GM12878 (cell line): ENCODE results near the gene MMEL1. TPM values are rescaled to one million over a fixed set of nuclear protein-coding genes. Genes with fewer than 3 reads are reported as not detected.

Source experiments
- ATAC-seq: fragments of 200-7000 bp; cut with Tn5 transposase; 3 replicates; pipeline ENCODE4 v1.9.1; 2020; ENCODE audit warnings: mild to moderate bottlenecking, moderate library complexity
- BruUV-seq: library from RNA; stranded (reverse); fragments of 400-500 nt; replicated peaks from 2 replicates; lab custom pipeline; 2021; lab: Mats Ljungman, UMichigan
- CTCF ChIA-PET: fragments of 300-600 bp; sonication (Branson Sonifier 250); formaldehyde crosslinking; extraction: SDS; loops from one replicate; lab custom pipeline; 2021; ENCODE audit warnings: inconsistent platforms; lab: Yijun Ruan, JAX
- POLR2A ChIA-PET: fragments of 350-600 bp; formaldehyde crosslinking; extraction: SDS; loops from one replicate; lab custom pipeline; 2021; ENCODE audit warnings: inconsistent platforms; lab: Charles Lee
- RAD21 ChIA-PET: fragments of 300-600 bp; sonication (Branson Sonifier 250); formaldehyde crosslinking; loops from one replicate; lab custom pipeline; 2023; ENCODE audit warnings: antibody characterized with exemption; ENCODE audit not compliant: unreplicated experiment; lab: Charles Lee
- SMC1A ChIA-PET: fragments of 300-600 bp; sonication (Branson Sonifier 250); formaldehyde crosslinking; loops from one replicate; lab custom pipeline; 2023; ENCODE audit not compliant: unreplicated experiment, uncharacterized antibody; lab: Charles Lee
- DNase-seq: peaks from one replicate; pipeline ENCODE4 v3.0.0-alpha.2; 2011; ENCODE audit warnings: low read depth, low spot score
- FAIRE-seq: peaks from 3 replicates; lab custom pipeline; 2011; peaks lifted over from hg19 to GRCh38; lab: Jason Lieb, UNC
- H2AFZ ChIP-seq: 2 replicates; pipeline ENCODE4 v1.6.0; 2011; ENCODE audit warnings: low read depth, low read length, control low read depth; ENCODE audit not compliant: control insufficient read depth
- H3K27ac ChIP-seq: 2 replicates; pipeline ENCODE4 v1.5.1; 2011; ENCODE audit warnings: control low read depth; ENCODE audit not compliant: control insufficient read depth, insufficient read depth
- H3K27me3 ChIP-seq, 2 experiments: replicated peaks in 1 of 2; 2 replicates each; pipeline versions ENCODE4 v1.6.0 to v1.6.1; 2011; ENCODE audit warnings: low read length in 1 of 2; ENCODE audit not compliant: control insufficient read depth in 2 of 2, insufficient read depth in 2 of 2
- H3K36me3 ChIP-seq, 2 experiments: 2 replicates each; pipeline ENCODE4 v1.5.1; 2011; ENCODE audit warnings: low read length in 1 of 2; ENCODE audit not compliant: control insufficient read depth in 2 of 2, insufficient read depth in 2 of 2
- H3K4me1 ChIP-seq: 2 replicates; pipeline ENCODE4 v1.6.1; 2011; ENCODE audit warnings: mild to moderate bottlenecking, low read length, moderate library complexity, mixed read lengths; ENCODE audit not compliant: control insufficient read depth, insufficient read depth
- H3K4me2 ChIP-seq: 2 replicates; pipeline ENCODE4 v1.6.0; 2011; ENCODE audit warnings: control low read depth; ENCODE audit not compliant: control insufficient read depth, insufficient read depth
- H3K4me3 ChIP-seq: fragments of 200-600 bp; sonication (generic); 2 replicates; pipeline ENCODE4 v1.5.1; 2016
- H3K79me2 ChIP-seq: 2 replicates; pipeline ENCODE4 v1.6.0; 2011; ENCODE audit warnings: low read length; ENCODE audit not compliant: control insufficient read depth, insufficient read depth
- H3K9ac ChIP-seq: 2 replicates; pipeline ENCODE4 v1.8.0; 2011; ENCODE audit warnings: low read length, control low read depth, mixed read lengths; ENCODE audit not compliant: control insufficient read depth, insufficient read depth
- H3K9me3 ChIP-seq: replicated peaks from 3 replicates; pipeline ENCODE4 v1.5.1; 2011; ENCODE audit warnings: mild to moderate bottlenecking, low read length; ENCODE audit not compliant: control insufficient read depth, insufficient read depth
- H4K20me1 ChIP-seq: 2 replicates; pipeline ENCODE4 v1.6.0; 2011; ENCODE audit not compliant: control insufficient read depth, insufficient read depth
- SUZ12 ChIP-seq: fragments of 200-600 bp; sonication (generic); IDR thresholded peaks from one replicate; pipeline ENCODE4 v1.6.1; 2018; ENCODE audit warnings: antibody characterized with exemption, mild to moderate bottlenecking; ENCODE audit not compliant: unreplicated experiment
- ZBED1 ChIP-seq: IDR thresholded peaks from 2 replicates; pipeline ENCODE4 v1.6.1; 2016; ENCODE audit warnings: borderline replicate concordance
- WGBS: methylation state at CpG from one replicate; pipeline ENCODE4 v1.1.6; 2016; ENCODE audit warnings: low lambda C conversion rate; ENCODE audit not compliant: insufficient replicate concordance, insufficient coverage; ENCODE audit errors: missing lambda C conversion rate; 5-methylcytosine and 5-hydroxymethylcytosine counted together
- in situ Hi-C: fragments of 300-500 bp; cut with MboI; formaldehyde crosslinking; loops from 9 replicates; pipeline ENCODE4 v1.14.3; 2018; ENCODE audit warnings: mixed read lengths
- intact Hi-C: fragments of 100-400 bp; cut with micrococcal nuclease; formaldehyde crosslinking; loops from one replicate; pipeline ENCODE4 v1.14.2; 2022; ENCODE audit not compliant: unreplicated experiment
- polyA plus RNA-seq, 11 experiments: library from polyadenylated mRNA; depleted of rRNA in 4 of 11; unstranded in 6 of 11; stranded (reverse) in 5 of 11; fragments of >200 nt; fragmentation: Nextera tagmentation in 4 of 11; fragmentation: Illumina TruSeq in 1 of 11; extraction: Ambion mirVana in 4 of 11; extraction: Trizol in 1 of 11; gene quantifications; 1 replicate in 1 of 11; 2 replicates in 10 of 11; pipeline versions ENCODE4 v1.2.1 to v1.2.3, GENCODE V29; 2011 to 2016; ENCODE audit warnings: inconsistent platforms in 2 of 11, missing spikeins in 2 of 11, low read depth in 1 of 11
- total RNA-seq, 4 experiments: library from RNA; depleted of rRNA in 3 of 4; stranded (reverse); fragments of >200 nt in 3 of 4; fragmentation: Illumina TruSeq in 1 of 4; extraction: Trizol in 1 of 4; gene quantifications; 2 replicates each; pipeline versions ENCODE4 v1.2.1 to v1.2.3, GENCODE V29; 2013 to 2021
- TF ChIP-seq, protein P1 (sequence below): fragments of 450-650 bp; IDR thresholded peaks from 2 replicates; pipeline ENCODE4 v1.6.1; 2018; ENCODE audit warnings: borderline replicate concordance, mild to moderate bottlenecking; ENCODE audit not compliant: partially characterized antibody

Gene MMEL1
- total and polyA plus RNA-seq, 10 of the 15 experiments (the other 5 are each of a cell fraction or from before 2014, with no cell fraction given), result 0.11 TPM; not detected in 9

DNA sequence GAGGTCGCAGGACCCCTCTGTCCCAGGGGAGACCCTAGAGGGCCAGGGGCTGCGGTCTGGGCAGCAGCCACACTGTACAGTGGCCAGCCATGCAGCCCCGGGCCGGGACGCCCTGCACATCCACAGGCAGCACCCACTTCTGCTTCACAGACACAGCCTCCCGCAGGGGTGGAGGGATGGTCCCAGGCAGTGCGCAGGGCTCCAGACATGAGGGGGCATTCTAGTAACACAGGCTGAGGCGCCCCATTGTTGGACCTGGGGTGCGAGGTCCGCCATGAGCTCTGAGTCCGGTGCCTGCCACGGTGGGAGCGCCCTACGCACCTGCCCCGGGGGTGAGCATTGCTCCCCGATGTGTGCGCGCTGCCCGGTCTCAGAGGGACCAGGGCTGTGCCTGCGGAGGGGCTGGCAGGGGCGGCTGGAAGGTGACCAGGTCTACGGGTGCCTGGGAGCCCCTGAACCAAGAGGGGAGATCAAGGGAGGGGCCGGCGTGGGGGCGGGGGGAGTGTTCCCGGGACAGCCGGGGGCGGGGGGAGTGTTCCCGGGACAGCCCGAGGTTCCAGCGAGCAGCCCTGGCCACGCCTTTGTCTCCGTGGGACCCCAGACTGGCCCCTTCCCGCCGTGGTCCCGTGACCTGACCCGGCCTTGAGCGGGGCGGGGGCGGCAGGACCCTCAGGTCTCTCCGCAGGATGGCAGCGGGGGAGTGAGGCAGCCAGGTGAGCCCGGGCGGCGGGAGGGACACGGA, 4.5 kb downstream of the MMEL1 start:
- Histone ChIP-seq H3K9ac (no peak overlapping the region), H3K27ac (no peak overlapping the region), H3K27me3 (peaks cover 0 to 4% of the 10 kb centered on the region in 2 experiments; a peak in 3 of 4 replicates), H3K4me2 (no peak overlapping the region), H3K4me3 (no peak overlapping the region), H2AFZ (no peak overlapping the region)
- ChIA-PET SMC1A (no interaction called here), POLR2A (no interaction called here), CTCF (no interaction called here)
- no peak for DNase-seq
- in situ Hi-C loops, result no loop called here
- no TSS peak for BruUV-seq
- TF ChIP-seq SUZ12, result peak; percentile 38
- TF ChIP-seq, protein P1, sequence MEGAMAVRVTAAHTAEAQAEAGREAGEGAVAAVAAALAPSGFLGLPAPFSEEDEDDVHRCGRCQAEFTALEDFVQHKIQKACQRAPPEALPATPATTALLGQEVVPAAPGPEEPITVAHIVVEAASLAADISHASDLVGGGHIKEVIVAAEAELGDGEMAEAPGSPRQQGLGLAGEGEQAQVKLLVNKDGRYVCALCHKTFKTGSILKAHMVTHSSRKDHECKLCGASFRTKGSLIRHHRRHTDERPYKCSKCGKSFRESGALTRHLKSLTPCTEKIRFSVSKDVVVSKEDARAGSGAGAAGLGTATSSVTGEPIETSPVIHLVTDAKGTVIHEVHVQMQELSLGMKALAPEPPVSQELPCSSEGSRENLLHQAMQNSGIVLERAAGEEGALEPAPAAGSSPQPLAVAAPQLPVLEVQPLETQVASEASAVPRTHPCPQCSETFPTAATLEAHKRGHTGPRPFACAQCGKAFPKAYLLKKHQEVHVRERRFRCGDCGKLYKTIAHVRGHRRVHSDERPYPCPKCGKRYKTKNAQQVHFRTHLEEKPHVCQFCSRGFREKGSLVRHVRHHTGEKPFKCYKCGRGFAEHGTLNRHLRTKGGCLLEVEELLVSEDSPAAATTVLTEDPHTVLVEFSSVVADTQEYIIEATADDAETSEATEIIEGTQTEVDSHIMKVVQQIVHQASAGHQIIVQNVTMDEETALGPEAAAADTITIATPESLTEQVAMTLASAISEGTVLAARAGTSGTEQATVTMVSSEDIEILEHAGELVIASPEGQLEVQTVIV, result no peak
- no peak for TF ChIP-seq ZBED1
- TF ChIP-seq, all 136 proteins: peak for 1
- RAD21 ChIA-PET, result no interaction called here
- H3K4me1 ChIP-seq, result no peaks in the 10 kb centered on the region
- no peaks in the 10 kb centered on the region for H3K36me3 ChIP-seq
- no peaks in the 10 kb centered on the region for H4K20me1 ChIP-seq
- FAIRE-seq (no peak), ATAC-seq (no peak)
- no peaks in the 10 kb centered on the region for H3K79me2 ChIP-seq
- no peaks in the 10 kb centered on the region; the same call in 2 of the 3 replicates for H3K9me3 ChIP-seq
- WGBS, result 20% methylated on average over 35 of the region's 46 CpGs
- intact Hi-C loops, result no loop called here
